Measurements from ENCODE around the gene DHRS3.

The DHRS3 gene

DNA sequence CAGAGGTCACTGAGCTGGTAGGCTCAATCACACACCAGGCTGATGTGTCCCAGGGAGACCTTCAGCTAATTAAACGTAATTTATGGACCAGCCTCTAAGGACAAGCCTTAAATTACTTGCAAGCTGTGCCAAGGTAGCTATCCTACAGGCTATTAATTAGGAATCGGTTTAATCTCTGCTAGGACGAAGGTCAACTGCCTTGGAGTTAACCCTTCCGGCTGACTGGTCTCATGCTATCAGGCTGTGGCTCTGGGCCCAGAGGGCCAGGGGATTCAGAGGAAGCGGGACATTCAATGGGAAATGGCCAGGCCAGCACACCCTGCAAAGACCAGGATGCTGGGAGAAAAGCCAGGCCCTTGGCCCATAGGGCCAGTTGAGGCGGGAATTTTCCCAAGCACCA lies 19.0 kb downstream of the DHRS3 start:
- DNase-seq (ENCODE audit: low read depth) = no peak

DNA sequence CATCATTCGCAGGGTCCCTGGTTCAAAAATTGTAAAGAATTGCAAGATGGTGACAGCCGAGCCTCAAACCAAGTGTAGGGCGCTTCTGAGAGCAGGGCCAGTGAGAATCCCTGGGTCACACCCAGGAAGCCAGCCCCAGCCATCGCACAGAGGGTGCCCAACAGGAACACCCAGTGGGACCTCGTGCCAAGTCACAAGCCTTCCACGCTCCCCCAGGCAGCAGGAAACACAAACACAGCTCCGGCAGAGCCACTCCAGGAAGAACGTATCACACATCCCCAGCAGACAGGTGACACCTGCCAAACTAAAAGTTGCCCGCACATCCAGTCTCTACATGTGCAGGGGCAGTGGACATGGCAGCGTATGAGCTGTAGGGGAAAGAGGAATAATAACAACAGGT lies 20.2 kb downstream of the DHRS3 start:
- DNase-seq (ENCODE audit: low read depth) = no peak

- DNase-seq (ENCODE audit: low read depth) = no peak
Observed at GRCh38 chr1:12596007-12596821, 21.8 kb downstream of the DHRS3 start.

DNA sequence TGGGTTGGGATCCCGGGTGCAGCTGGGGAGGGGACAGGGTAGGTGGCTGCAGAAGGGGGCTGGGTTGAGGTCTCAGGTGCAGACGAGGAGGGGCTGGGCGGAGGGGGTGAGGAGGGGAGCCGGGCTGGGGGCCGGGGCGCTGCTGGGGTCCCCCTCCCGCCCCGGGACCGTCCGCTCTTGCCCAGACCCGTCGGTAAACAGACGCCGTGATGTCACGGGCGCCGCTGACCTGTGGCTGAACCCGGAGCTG lies 22.3 kb downstream of the DHRS3 start:
- DNase-seq (ENCODE audit: low read depth) = no peak

- peak; percentile 25 for DNase-seq (ENCODE audit: low read depth)
Observed at GRCh38 chr1:12594966-12595756, 22.8 kb downstream of the DHRS3 start.

DNA sequence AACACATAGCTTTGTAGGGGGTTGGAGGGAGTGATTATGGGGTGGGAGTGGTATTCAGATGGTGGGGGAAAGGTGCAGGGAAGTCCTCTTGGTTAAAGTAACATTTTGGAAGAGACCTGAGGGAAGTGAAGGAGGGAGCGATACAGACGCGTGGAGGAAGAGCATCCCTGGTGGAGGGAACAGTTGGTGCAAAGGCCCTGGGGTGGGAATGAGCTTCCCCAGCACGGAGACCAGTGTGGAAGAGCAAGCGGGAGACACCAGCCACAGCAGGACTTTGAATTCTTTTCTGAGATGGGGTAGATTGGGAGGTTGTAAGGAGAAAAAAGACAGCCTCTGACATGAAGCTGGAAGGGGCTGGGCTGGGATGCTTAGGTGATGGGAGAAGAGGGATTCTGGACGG lies 23.5 kb downstream of the DHRS3 start:
- DNase-seq (ENCODE audit: low read depth) = no peak

DNA sequence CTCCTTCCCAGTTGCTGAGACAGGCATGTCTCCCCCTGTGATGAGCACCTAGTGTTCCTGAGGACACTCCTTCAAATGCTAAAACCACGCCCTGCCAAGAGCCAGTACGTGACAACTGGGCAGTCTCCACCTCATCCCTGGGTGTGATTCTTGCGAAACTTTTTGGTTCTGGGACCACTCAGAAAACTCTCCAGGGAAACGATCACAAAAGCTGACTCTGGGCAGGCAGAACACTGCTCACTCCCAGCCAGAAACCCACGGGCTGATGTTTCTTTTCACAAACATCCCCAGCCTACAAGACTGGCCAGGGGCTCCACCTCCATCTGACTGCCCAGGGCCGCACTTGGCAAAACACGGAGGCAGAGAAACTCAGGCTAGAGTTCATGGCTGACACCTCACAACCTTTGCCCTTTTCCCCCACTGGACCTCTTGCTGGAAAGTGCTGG lies 24.4 kb downstream of the DHRS3 start:
- DNase-seq (ENCODE audit: low read depth) = no peak

DNA sequence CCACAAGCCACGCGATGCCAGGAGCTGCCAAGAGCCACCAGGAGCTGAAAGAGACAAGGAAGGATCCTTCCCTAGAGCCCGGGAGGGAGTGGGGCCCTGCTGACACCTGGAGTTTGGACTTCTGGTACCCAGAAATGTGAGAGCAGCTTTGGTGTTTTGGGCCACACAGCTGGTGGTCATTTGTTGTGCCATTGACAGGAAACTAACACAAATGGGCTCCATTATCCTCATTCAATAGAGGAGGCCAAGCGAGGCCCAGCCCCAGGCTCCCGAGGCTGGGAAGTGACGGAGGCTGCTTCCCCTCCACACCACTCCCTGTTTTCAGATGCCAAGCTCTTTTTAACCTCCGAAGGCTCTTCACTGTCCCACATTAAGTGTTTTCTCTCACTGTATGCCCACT lies 25.5 kb downstream of the DHRS3 start:
- no peak for DNase-seq (ENCODE audit: low read depth)

GRCh38 chr1:12591267-12591938 lies 26.6 kb downstream of the DHRS3 start:
- DNase-seq (ENCODE audit: low read depth) = no peak

DNA sequence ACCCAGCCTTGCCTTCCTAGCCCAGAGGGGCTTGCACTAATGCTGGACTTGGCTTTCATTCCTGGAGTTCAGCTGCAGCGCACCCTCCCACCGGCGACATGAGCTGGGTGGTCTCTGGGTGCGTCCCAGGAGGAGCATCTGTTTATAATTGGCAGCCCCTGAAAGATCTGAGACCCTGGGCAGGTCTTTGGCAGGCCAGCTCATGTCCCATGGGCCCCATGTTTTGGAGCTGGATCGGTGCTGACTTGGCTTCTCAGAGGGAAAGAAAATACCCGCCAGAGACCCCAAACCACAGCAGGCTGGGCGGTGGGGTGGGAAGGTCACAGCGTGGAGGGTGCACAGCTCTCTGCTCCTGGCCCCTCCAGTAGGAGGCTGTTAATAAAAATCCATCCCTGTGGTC lies 29.3 kb downstream of the DHRS3 start:
- DNase-seq (ENCODE audit: low read depth) = no peak

DNA sequence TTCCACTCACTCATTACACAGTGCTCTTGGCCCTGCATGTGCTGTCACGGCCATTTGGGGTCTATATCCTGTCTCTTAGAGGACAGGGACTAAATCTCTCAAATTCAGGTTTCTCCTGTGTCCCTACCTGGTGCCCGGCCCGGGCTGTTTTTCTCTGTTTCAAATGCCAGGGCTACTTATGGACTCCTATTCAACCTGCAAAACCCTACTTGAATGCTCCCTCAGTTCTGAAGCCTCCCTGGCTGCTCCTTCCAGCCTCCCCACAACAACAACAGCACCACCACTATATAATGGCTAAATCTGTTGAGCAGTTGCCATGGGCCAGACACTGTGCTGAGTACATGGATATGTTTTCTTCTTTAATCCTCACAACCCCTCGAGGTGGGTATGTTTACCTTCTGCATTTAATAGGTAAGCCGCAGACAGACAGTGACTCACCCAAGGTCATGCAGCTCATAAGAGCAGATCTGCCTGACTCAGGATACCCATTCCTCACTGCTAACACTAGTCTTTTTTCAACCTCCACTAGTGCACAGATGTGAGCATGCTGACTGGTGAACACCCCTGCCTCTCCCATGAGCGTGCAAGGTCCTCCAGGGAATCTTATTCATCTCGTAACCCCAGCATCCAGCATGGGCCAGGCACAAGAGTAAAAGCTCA lies 29.9 kb downstream of the DHRS3 start:
- DNase-seq (ENCODE audit: low read depth) = no peak

DNA sequence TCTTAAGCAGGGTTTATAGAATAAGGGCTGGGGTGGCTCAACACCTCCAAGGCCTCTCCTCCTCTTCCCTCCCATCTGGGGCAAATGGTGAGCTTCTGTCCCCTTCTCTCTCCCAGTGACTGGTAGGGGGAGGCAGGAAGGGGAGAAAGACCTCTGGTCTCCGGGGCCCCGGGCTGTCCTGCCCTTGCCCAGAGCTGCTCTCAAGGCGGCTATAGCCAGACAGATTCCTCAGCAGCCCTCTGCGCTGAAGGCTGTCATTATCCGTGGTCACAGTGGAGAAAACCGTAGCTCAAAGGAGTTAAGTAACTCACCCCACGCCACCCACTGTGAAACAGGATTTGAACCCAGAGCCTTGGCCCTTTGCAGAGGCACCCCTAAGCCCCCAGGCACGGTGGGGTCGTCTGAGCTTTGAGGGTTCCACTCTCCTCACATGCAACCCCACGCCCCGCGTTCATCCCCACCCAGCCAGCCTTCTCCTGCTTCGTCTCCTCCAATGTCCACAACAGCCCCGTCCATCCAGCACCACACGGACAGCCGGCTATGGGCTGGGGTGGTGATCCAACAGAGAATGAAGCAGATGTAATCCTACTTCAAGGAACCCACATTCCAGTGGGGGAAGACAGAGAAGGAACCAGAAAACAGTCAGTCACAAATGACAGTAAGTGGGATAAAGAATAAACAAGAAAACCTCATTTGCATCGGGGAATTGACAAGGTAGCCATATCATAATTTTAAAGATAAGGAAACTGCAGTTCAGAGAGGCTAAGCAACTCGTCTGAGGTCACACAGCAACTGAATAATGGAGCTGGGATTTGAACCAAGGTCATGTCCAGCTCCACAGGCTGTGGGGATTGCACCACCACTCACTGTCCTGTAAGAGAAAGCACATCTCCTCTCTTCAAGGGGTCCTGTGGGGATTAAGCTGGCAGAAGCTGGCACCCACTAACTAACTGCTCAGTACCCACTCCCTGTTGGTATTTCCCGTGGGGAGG lies 31.8 kb downstream of the DHRS3 start:
- DNase-seq (ENCODE audit: low read depth) = no peak

DNA sequence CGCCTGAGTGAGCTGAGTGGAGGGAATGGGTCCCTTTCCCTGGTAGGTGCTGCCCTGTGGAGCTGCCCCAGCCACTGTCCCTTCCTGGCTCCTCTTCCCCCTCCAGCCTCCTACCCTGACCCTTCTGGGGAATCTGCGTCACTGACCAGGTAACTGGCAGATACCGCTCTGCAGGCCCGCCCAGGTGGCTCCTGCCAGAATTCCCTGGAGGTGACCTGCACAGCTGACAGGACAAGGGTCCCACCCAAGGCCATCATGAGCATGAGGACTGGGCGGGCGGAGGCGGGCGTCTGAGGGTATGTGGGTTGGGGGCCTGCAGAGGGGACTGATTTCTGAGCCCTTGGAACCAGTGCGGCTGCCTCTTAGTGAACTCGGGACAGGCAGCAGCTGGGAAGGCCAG lies 32.5 kb downstream of the DHRS3 start:
- DNase-seq (ENCODE audit: low read depth) = no peak

DNA sequence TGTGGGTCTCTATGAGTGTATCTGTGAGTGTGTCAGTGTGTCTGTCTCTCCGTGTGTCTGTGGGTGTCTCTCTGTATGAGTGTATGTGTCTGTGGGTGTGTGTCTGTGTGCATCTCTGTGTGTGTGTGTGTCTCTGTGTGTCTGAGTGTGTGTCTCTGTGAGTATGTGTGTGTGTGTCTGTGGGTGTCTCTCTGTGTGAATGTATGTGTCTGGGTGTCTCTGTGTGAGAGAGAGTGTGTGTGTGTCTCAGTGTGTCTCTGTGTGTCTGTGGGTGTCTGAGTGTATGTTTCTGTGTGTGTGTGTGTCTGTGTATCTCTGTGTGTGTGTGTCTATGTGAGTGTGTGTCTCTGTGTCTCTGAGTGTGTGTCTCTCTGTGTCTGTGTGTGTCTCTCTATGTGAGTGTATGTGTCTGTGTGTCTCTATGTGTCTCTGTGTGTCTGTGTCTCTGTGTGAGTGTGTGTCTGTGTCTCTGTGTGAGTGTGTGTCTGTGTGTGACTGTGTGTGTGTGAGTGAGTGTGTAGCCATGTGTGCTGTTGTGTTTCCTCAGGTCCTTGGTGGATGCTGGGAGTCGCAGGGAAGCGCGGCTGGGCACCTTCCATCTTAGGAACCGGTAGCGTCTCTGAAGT lies 33.0 kb downstream of the DHRS3 start:
- no peak for DNase-seq (ENCODE audit: low read depth)

DNA sequence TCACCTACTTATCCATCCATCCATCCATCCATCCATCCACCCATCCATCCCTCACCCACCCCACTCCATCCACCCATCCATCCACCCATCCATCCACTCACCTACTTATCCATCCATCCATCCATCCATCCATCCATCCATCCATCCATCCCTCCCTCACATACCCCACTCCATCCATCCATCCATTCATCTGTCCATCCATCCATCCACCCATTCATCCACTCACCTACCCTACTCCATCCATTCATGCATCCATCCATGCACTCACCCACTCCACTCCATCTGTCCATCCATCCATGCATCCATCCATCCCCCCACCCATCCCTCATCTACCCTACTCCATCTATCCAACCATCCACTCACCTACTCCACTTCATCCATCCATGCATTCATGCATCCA lies 34.5 kb downstream of the DHRS3 start:
- no peak for DNase-seq (ENCODE audit: low read depth)

GRCh38 chr1:12582649-12583048 lies 35.4 kb downstream of the DHRS3 start:
- no peak for DNase-seq (ENCODE audit: low read depth)

DNA sequence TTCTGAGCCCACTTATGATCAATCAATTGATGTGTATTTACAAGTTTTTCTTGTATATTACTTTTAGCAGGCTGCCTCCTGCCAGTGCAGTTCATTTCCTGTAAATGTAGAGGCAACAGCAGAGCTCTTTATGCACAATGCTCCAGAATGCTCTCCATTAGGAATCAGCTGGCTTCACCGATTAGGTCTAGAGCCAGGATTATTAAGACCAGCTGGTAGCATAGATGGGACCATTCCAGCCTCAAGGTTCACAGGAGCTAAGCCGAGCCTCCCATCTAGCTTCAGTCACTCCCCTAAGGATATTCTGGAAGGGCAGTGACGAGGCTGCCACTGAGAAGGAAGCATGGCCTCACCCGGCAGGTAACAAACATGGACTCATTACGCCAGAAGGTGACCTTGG lies 36.8 kb downstream of the DHRS3 start:
- no peak for DNase-seq (ENCODE audit: low read depth)

DNA sequence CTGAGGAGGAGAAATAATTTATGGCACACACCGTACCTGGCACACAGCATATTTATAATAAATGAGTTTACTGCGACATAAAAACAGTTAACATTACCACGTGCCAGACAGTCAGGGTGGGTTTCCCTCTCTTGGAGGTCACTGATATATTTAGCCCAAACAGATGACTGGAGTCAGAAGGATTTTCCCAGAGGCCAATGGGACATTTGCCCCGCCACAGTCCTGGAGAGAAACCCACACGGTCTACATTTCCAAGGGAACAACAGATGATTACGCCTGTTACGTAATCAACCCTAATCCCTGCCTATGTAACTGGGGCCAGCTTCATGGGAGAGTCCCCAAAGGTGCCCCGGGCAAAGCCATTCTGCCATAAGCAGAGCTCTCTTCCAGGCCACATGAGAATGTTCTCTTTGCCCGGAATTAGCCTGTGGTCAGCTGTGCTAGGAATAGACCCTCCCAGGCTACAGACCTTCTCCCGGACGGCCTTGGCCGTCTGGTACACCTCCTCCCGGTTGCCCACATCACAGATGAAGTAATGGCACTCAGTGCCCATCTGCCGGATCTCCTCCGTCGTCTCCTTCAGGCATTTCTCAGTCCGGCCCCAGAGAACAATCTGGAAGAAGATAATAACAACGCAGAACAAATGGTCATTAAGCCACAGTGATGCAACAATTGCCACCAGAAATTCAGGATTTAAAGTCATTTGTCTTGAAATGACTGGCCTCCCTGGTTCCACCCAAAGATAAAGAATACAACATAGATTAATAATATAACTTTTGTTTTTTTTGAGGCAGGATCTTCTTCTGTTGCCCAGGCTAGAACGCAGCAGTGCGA lies 37.7 kb downstream of the DHRS3 start:
- DNase-seq (ENCODE audit: low read depth) = no peak

GRCh38 chr1:12578860-12579422 lies 39.1 kb downstream of the DHRS3 start:
- no peak for DNase-seq (ENCODE audit: low read depth)

- no peak for DNase-seq (ENCODE audit: low read depth)
Observed at GRCh38 chr1:12577020-12577419, 41.0 kb downstream of the DHRS3 start.
